GM19452 (cell line): ENCODE measurements around the gene P2RY12.

Experiments
- ATAC-seq: cut with Tn5 transposase; IDR thresholded peaks from one replicate; pipeline ENCODE4 v1.9.1; 2021; ENCODE audit not compliant: unreplicated experiment

P2RY12 gene

DNA sequence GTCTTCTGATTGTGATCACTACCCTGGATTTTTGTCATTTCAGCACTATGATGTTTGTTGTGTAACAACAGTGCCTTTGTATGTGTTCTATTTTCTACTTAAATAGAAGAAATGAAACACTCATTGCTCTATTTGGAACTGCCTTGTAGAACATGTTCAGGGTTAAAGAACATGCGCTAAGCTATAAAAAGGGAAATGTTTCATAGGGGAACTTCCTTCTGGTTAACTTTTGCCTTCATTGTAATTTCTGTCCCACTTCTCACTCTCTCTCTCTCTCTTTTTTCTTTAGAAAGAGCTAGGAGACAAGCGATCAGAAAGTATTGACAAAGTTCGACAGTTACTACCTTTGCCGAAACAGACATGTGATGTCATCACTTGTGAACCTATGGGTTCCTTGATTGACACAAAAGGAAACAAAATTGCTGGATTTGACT lies at the start of gene P2RY12:
Gene P2RY12, minus strand, starts transcription at position 13 of the 434 bp plus-strand sequence. CDS start 45,908 bp downstream, outside the sequence.
- ATAC-seq = peak; percentile 39

DNA sequence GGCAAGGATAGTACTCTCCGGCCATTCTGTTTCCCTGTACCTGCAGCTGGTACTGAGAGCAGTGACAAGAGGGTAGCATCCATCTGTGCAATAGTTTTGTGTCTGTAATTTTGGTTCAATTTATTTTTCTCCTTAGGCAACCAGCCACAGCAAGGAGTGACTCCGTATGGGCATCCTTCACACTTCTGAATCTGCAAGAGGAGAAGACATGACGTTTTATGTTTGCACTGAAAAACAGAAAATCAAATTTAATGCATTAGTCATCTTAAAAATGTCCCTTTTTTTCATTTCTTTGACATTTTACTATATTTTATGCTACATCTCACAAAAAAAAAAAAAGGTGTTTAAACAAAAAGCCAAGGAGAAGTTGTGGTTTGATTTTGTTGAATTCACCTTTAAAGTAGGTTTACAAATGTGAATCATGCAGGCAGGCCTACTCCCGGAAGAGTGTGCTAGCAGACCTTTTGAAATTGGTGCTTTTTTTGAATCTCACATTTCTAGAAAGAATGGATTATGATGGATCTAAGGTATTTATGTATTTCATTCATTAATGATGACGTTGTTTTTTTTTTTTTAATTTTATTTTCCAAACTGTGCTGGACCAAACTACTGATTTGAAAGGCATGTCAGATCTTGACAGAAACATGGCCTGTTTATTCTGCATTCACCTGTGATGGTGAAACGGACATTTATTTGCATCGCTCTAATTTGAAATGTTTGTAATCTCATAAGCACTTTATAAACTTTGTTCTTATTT lies 48.2 kb upstream of the P2RY12 start:
- ATAC-seq = no peak

DNA sequence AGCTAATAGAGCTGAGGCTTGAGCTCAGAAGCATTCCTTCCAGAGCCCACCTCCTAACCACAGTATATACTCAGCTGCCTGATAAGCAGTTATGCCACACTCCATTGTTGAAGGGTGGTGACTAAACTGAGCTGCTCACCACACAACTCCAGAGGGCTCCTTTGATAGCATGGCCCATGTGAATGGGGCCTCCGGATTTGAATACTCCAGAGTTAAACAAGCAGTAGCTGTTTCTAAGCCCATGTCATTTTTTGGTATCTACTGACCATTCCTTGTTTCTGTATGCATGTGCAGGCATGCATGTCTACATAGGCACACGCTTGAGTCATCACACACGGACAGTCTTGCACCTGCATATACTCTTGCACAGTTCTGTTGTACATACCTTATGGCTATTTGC lies 47.4 kb upstream of the P2RY12 start:
- no peak for ATAC-seq

DNA sequence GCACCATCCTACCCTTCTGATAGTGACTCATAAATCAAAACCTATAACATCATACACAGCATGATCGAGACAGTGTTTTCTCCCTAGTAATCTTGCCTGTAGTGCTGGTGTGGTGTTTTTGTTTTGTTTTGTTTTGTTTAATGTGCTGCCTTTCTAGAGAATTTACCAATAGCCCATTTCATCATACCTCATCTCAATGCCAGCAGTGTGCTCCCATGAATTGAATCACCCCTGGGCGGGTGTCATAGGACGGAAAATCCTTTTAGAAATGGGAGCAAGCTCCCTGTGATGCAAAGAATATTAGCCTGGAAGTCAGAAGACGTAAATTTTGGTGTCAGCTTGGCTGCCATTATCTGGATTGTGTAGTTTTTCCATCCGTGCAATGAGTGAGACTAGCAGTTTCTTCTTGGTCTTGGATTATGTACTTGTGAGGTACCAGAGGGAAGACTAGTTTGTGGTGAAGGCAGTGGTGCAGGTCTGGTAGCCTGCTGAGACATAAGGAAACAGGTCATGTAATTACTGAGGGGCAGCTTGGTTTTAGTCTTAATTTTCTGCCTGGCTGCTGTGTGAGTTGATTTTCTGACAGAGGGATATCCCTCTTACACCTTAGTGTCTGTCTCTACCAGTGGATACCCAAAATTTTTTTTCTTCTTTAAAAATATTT lies 46.4 kb upstream of the P2RY12 start:
- ATAC-seq = no peak

DNA sequence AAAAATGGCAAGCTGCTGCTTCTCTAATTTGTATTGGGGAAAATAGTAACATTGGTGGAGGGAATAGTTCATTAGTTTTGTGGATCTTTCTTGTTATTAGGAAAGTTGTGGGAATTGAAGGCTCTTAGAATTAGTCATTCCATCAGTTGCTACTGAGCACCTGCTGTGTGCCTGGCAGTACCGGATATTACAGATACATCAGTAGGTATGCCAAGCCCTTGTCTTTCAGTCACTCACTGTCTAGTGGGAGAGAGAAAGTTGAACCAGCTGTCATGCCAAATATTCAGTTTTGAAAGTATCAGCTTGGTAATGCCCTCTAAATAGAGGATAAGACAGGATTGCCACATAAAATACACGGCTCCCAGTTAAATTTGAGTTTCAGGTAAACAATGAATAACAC lies 43.8 kb upstream of the P2RY12 start:
- no peak for ATAC-seq

DNA sequence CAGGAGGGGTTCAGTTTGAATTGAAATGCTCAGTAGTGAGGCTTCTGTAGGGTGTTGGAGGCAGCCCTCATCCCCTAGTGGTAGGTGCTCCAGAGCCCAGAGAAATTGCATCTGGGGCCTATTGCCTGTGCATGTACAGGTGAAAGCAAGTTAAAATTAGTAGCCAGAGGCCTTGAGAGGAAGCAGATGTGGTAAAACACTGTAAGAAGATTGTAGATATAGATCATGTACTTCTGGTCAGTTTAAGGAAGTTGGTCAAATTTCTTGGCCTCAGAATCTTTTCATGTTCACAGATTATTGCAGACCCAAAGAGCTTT lies 41.7 kb upstream of the P2RY12 start:
- ATAC-seq = peak; percentile 88

DNA sequence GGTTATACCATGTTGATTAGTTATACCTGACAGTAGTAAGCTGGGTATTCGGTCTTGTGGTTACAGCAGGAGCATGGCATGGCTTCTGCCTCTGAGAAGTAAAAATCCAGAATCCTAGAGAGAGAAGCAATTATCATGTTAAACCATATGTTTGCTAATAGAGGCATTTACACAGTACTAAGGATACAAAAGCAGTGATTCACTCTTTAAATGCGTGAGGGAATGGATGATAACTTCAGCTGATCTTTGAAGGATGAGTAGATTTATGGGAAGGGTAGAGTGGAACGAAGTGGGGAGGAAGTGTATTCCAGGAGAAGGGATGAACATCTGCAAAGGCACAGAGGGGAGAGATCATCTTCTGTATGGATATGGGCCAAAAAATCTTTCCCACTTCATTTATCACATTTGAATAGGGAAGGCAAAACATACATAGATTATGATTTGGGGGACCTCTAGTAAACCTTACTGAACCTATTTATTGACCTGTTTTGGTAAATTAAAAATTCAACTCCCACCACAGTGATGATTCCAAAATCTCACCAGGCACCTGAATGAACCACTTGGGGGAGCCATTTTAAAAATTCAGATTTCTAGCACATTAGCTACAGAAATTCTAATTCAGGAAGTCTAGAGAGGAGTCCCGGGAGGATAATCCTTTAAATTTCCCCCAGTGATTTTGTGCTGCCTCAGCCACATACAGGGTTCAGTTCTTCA lies 41.2 kb upstream of the P2RY12 start:
- no peak for ATAC-seq

DNA sequence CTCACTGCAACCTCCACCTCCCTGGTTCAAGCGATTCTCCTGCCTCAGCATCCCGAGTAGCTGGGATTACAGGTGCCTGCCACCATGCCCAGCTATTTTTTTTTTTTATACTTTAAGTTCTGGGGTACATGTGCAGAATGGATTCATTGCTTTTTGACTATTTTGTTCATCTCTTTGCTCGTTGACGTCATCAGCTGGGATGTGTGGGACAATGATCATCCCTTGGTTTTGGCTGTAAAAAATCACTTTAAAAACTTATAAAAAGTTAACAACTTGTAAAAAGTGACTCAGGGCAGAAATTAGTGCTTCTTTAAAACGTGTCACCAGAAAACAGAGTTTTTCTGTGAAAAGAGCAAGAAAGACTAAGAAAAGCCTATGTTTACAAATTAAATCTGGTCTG lies 38.5 kb upstream of the P2RY12 start:
- ATAC-seq = no peak

DNA sequence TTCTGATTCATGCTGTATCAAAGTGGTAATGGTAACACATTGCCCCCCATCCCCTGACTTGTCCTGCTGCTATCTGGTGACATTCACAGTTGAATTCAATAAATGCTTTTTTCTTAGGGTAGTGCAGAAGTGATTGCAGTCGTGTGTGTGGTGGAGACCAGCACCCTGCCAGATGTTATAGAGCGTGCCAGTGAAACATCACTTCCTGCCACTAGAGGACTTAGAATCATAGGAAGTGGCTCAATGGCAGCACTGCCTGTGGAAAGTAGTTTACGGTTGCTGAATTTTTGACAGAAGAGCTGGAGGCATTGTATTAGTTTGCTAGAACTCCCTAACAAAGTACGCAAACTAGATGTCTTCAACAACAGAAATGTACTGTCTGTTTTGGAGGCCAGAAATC lies 37.4 kb upstream of the P2RY12 start:
- ATAC-seq = no peak

DNA sequence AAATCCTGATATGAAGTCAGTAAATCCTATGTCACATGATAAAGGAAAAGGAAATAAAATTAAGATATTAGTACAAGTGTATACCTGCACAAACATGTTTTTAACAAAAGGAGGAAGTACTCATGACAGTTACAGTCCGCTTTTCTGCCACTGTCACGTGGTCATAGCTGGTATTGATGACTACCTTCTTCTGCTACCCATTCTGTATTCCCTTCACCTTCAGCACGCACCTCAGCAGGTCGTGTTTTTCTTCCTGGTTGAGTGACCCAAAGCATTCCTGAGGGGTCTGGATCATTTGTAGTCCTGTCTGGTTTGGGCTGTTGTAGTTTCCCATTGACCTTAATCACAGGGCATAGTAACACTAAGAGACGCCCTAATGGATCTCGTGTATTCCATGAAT lies 35.3 kb upstream of the P2RY12 start:
- no peak for ATAC-seq

DNA sequence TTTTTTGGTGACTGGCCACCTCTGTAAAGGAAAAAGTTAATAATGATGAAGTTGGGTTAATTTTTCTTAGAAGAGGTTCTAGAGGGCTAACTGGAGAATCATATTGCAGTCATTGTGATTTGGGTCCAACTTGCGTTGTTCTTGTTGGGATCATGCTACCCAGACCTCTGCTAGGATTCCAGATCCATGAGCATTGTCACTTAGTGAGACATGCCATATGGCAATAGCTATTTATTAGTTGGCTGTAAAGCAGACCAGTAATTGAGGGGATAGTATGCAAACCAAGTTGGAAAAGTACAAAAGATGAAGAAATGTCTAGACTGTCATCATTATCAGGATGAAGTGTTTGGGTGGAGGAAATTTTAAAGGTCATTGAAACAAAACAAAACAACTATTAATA lies 30.7 kb upstream of the P2RY12 start:
- ATAC-seq = no peak

DNA sequence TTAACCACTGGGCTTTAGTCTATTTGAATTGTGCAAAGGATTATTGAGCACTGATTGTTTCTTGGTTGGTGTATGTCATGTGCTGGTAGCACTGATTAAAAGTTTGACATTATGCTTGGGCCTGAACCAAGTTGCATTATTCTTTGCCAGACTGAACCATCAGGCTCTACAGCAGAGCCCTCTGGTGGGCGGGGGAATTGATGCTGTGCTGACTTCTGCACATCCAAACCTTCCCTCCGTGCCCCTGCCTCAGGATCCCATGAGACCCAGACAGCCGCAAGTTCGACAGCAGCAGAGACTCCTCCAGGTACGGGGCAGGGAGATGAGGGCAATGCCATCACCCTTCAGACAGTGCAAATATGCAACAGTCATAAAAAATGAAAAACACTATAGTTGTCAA lies 28.4 kb upstream of the P2RY12 start:
- no peak for ATAC-seq

DNA sequence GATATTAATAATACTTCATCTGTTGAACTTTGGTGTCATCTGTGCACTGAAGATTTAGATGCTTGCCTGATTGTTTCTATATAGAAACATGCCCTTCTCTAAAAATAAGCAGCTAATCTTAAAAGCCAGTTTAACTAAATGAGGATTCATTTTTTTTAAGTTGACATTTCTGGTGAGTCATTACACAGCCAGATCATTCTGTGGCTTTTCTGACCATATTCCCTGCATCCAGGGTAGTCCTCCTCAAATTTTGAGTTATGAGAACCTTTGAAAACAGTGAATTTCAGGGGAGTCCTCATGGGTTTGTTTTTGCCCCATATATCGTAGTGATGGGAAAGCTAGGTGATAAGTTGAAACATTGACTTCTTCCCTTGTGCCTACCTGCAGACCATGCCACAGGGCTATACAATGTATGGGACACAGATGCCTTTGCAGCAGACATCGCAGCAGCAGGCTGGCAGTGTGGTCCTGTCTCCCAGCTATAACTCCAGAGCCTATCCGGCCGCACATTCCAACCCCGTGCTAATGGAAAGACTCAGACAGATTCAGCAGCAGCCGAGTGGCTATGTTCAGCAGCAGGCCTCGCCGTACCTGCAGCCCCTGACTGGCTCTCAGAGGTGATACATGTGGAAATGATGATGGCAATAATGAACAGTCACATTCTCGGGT lies 26.5 kb upstream of the P2RY12 start:
- ATAC-seq = no peak

DNA sequence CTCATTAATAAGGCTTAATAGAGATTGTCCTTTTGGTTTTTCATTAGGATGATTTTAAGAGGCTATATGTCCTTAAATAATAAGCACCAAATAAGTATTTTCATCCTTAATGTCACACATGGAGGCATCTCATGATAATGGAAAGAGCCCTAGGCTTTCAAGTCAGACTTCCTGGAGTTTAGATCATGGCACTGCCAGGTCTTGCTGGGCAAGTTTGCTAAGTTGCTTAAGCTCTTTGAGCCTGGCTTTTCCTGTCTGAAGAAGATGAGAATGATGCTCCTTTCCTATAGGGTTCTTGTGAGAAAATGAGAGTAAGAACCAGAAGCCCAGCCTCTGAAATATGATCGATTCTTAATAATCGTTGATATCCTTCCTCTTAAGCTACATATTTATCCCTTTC lies 23.4 kb upstream of the P2RY12 start:
- ATAC-seq = no peak

DNA sequence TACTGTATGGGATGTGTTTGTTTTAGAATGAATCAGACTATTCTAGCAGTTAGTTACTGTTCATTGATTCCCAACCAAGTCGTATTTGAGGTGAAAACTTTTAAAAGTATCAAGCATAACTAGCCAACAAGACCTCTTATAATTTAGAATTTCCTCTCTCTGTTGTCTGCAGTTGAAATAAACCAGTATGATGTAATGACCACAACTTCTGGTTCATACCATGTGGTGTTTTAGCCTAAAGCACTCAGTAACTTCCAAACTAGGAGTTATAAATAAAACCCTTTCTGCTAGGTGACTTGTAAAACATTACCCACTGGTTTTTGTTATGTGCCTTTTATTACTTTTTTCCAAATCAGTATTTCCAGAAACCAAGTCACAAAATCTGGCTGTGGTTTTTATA lies 19.8 kb upstream of the P2RY12 start:
- no peak for ATAC-seq

DNA sequence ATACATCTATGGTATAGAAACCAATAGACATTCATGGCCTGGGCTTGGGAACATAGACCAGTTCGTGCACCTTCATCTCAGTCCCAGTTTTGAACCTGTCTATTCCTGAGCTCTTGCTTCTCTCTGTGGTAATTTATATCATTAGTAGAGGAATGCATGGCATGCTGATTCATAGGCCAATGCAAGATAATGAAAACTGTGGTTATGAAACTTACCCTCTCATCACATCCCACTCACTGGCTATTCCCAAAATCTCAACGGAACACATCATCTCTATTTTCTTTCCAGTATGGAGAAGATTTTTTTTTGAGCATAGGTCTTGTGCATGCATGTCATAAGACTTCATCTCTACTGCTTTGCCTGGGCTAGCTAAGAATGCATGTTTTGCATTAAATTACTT lies 18.7 kb upstream of the P2RY12 start:
- no peak for ATAC-seq

DNA sequence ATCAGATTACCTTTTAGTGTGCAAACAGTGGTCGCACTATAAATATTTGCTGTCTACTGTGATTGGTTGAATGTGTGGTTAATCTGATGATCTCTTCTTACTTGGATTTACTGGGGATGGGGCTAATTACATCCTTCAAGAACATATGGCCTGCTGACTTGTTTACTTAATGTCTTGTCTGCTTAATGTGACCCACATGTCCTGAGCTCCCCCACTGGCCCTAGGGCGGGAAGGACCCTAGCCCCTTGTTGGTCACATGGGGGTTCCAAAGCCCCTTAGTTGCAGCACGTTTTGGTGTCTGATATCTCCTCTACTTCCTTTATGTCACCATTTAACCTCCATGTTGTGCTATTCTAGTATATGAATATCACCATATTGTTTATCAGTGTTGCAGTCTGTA lies 17.8 kb upstream of the P2RY12 start:
- no peak for ATAC-seq

DNA sequence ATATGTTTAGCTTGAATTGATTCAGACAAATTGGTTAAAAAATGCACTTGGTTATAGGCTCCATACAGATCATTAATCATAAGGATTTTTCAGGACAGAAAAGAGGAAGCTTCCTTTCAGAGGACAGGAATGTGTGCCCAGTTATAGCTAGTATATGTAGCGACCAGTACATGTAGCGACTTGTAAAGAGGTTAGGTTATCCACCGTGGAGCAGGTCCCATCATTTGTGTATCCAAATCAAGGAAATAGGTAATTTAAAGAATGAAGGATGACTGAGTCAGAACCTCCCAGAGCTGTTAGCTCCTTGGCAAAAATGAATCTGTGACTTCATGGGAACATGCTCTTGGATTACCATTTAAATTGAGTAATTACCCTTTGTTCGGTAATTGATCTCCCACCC lies 15.8 kb upstream of the P2RY12 start:
- no peak for ATAC-seq

DNA sequence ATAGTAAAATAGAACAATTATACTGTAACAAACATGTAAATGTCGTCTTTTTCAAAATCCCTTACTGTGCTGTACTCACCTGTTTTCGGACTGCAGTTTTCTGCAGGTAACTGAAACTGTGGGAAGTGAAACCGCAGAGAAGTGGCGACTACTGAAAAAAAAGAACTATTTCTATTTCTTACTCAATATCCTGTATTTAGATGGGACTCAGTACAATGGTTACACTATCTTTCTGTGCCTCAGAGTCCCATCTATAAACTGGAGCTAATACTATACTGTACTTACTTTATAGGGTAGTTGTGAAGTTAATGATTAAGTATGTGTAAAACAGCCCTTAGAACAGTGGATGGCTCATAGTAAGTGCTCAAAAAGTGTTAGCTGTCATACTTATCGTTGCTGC lies 14.3 kb upstream of the P2RY12 start:
- no peak for ATAC-seq

DNA sequence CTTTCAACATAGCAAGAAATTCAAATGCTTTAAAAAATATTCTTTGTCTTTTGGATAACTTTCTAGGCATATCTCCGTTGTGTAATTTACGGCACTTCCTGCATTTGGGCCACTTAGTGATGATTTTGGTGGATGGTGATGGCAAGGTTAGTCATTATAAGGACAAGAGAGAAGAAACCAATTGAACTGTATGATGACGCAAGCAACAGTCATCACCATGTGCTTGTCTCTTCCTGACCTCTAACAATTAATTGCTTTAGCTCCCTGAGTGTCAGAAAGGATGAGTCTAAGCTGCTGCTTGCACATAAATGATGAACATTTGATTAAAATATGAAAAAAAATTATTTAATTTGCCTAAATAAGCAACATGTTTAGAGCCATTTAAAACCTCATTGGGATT lies 11.3 kb upstream of the P2RY12 start:
- ATAC-seq = no peak

DNA sequence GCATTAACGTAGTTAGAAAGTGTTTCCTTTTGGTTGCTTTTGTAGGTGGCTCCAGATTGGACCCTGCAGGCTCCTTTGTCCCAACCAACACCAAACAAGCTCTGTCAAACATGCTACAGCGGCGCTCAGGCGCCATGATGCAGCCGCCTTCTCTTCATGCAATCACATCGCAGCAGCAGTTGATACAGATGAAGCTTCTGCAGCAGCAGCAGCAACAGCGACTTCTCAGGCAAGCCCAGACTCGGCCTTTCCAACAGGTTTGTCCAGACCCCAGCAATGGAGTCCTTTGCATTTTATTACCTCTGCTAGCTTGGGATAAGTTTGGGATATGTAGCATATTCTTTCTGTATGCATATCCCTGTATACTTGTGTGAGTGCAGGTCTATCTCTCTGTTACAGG lies 10.1 kb upstream of the P2RY12 start:
- ATAC-seq = no peak

DNA sequence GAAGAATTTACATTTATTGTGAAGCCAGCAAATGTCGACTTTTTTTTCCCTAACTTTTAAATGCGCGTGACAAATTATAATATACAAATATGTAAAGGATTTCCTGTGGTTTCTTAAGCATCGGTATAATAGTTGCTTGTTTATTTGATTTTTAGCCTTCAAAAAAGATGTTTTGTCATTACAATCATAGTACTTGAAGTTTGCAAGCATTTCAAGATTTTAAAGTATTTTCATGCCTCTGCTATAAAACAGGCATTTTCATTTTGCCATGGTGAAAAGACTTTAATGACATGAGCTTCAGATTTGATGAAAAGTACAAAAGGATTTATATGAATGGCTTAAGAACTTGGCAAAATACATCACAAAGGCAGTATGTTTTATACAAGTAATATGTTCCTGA lies 9.4 kb upstream of the P2RY12 start:
- no peak for ATAC-seq
